B cell (primary cell): ENCODE results near the gene ASTN2. TPM values are rescaled to one million over a fixed set of nuclear protein-coding genes. Genes with fewer than 3 reads are reported as not detected.

ENCODE experiments used
- ATAC-seq: fragments of 200-7000 bp; cut with Tn5 transposase; one replicate; pipeline ENCODE4 v1.10.0; 2021; ENCODE audit warnings: low read depth, mild to moderate bottlenecking, moderate number of reproducible peaks, moderate library complexity
- CTCF ChIA-PET: fragments of 350-600 bp; sonication (Branson Sonifier 250); formaldehyde crosslinking; loops from one replicate; lab custom pipeline; 2021; ENCODE audit warnings: antibody characterized with exemption, inconsistent platforms; lab: Charles Lee
- POLR2A ChIA-PET: fragments of 350-600 bp; sonication (Branson Sonifier 250); formaldehyde crosslinking; loops from one replicate; lab custom pipeline; 2021; ENCODE audit warnings: antibody characterized with exemption; lab: Charles Lee
- DNase-seq: peaks from one replicate; pipeline ENCODE4 v3.0.0; 2013
- H2AFZ ChIP-seq: 2 replicates; pipeline ENCODE4 v1.6.1; 2012; ENCODE audit warnings: mild to moderate bottlenecking, low read depth, low read length; ENCODE audit not compliant: insufficient read depth, poor library complexity, severe bottlenecking
- H3K27ac ChIP-seq, 2 donors: 1 replicate in 1 of 2; 2 replicates in 1 of 2; pipeline ENCODE4 v1.5.1; 2012 to 2013; ENCODE audit warnings: low read length in 2 of 2, mild to moderate bottlenecking in 2 of 2, moderate library complexity in 1 of 2
- H3K27me3 ChIP-seq, 4 experiments: fragments of 200-600 bp in 1 of 4; sonication (generic) in 1 of 4; replicated peaks in 1 of 4; 1 replicate in 2 of 4; 2 replicates in 2 of 4; pipeline versions ENCODE4 v1.6.1 to v1.7.0; 2013 to 2016; ENCODE audit warnings: low read length in 3 of 4, mild to moderate bottlenecking in 2 of 4, mixed read lengths in 1 of 4, moderate library complexity in 1 of 4; ENCODE audit not compliant: insufficient read depth in 4 of 4, control insufficient read depth in 3 of 4; ENCODE audit errors: control extremely low read depth in 1 of 4
- H3K36me3 ChIP-seq, 2 experiments: replicated peaks in 1 of 2; 1 replicate in 1 of 2; 2 replicates in 1 of 2; pipeline versions ENCODE4 v1.6.1 to v1.7.1; 2013; ENCODE audit warnings: low read length in 1 of 2; ENCODE audit not compliant: insufficient read depth in 2 of 2, control insufficient read depth in 1 of 2; ENCODE audit errors: control extremely low read depth in 1 of 2, extremely low read depth in 1 of 2
- H3K4me1 ChIP-seq, 2 donors: fragments of 200-600 bp in 1 of 2; sonication (generic) in 1 of 2; 1 replicate in 1 of 2; 2 replicates in 1 of 2; pipeline versions ENCODE4 v1.5.1 to v1.6.1; 2013 to 2017; ENCODE audit warnings: low read length in 2 of 2; ENCODE audit not compliant: control insufficient read depth in 2 of 2, insufficient read depth in 2 of 2
- H3K4me2 ChIP-seq: replicated peaks from 2 replicates; pipeline ENCODE3; 2012; ENCODE audit warnings: mild to moderate bottlenecking, low read depth, low read length; ENCODE audit not compliant: poor library complexity, severe bottlenecking
- H3K4me3 ChIP-seq, 5 experiments: fragments of 200-600 bp in 1 of 5; sonication (generic) in 1 of 5; 1 replicate in 3 of 5; 2 replicates in 2 of 5; pipeline versions ENCODE4 v1.5.1 to v1.7.0; 2011 to 2016; ENCODE audit warnings: low read length in 4 of 5, mild to moderate bottlenecking in 4 of 5, low read depth in 2 of 5, control low read depth in 1 of 5, moderate library complexity in 1 of 5; ENCODE audit not compliant: insufficient read depth in 1 of 5; ENCODE audit errors: control extremely low read depth in 1 of 5, extremely low read depth in 1 of 5
- H3K79me2 ChIP-seq: fragments of 200-600 bp; sonication (generic); one replicate; pipeline ENCODE4 v1.6.0; 2016; ENCODE audit warnings: low read length; ENCODE audit not compliant: control insufficient read depth, insufficient read depth
- H3K9ac ChIP-seq: fragments of 200-600 bp; sonication (generic); 2 replicates; pipeline ENCODE4 v1.6.1; 2017; ENCODE audit warnings: mild to moderate bottlenecking, low read length, moderate library complexity
- H3K9me3 ChIP-seq, 3 donors: one replicate each; pipeline versions ENCODE4 v1.6.1 to v1.7.1; 2013; ENCODE audit warnings: low read length in 2 of 3; ENCODE audit not compliant: control insufficient read depth in 2 of 3, insufficient read depth in 1 of 3; ENCODE audit errors: control extremely low read depth in 1 of 3
- H4K20me1 ChIP-seq: 2 replicates; pipeline ENCODE4 v1.6.0; 2012; ENCODE audit warnings: mild to moderate bottlenecking, low read length; ENCODE audit not compliant: insufficient read depth, control insufficient read depth, poor library complexity, severe bottlenecking
- H3K27ac Mint-ChIP-seq: one replicate; pipeline ENCODE4 v1.8.0; 2021; ENCODE audit warnings: mixed read lengths
- H3K27me3 Mint-ChIP-seq: one replicate; pipeline ENCODE4 v1.8.0; 2021; ENCODE audit warnings: mixed read lengths
- H3K4me1 Mint-ChIP-seq: one replicate; pipeline ENCODE4 v1.8.0; 2021; ENCODE audit warnings: mixed read lengths
- H3K4me3 Mint-ChIP-seq: one replicate; pipeline ENCODE4 v1.8.0; 2021; ENCODE audit warnings: mixed read lengths
- H3K9me3 Mint-ChIP-seq: one replicate; pipeline ENCODE4 v1.8.0; 2022; ENCODE audit warnings: mixed read lengths; ENCODE audit not compliant: insufficient read depth
- CTCF ChIP-seq: fragments of 200-600 bp; IDR thresholded peaks from one replicate; pipeline ENCODE4 v1.8.0; 2022; ENCODE audit warnings: antibody characterized with exemption, mild to moderate bottlenecking
- EZH2 ChIP-seq: IDR thresholded peaks from 2 replicates; pipeline ENCODE4 v1.6.1; 2012; ENCODE audit warnings: borderline replicate concordance, low read depth, mild to moderate bottlenecking, moderate library complexity, low read length; ENCODE audit not compliant: insufficient read depth, poor library complexity, severe bottlenecking
- WGBS: methylation state at CpG from one replicate; pipeline ENCODE4 v1.1.5; 2013; ENCODE audit warnings: missing lambda C conversion rate; ENCODE audit not compliant: insufficient coverage; 5-methylcytosine and 5-hydroxymethylcytosine counted together
- intact Hi-C: fragments of 100-400 bp; cut with micrococcal nuclease; formaldehyde crosslinking; loops from one replicate; pipeline ENCODE4 v1.10.0; 2022
- polyA plus RNA-seq: library from polyadenylated mRNA; depleted of rRNA; stranded (reverse); fragments of >200 nt; gene quantifications from 2 replicates; pipeline ENCODE4 v1.2.3, GENCODE V29; 2012
- total RNA-seq, 2 donors: library from RNA; stranded (reverse); fragments of 120-200 nt in 1 of 2; gene quantifications; 1 replicate in 1 of 2; 2 replicates in 1 of 2; pipeline versions ENCODE4 v1.2.3 to v1.2.4, GENCODE V29; 2013 to 2022

The ASTN2 gene
- total and polyA plus RNA-seq, 2 donors (not counting 1 experiment from before 2014, with no cell fraction given), result 1.2 to 3.6 TPM

DNA sequence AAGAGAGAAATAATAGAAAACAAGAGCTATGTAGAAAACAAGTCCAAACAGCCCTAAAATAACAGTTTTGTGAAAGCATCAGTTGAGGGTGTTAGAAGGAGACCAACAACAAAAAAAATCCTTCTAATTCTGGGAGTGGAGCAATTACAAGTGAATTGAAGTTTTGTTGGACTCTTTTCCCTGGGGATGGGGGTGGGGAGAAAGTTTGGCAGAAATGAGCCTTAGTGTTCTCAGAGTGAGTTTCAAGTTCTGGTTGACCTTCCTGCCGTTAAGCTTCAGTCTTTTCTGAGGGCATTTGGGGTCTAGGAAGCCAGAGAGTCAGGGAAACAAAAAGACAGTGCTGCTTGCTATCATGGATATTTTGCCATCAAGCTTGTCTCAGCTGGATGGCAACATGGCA, 834.0 kb downstream of the ASTN2 start:
- TF ChIP-seq CTCF (no peak), EZH2 (no peak)
- intact Hi-C loops, result no loop called here
- Histone ChIP-seq H3K36me3 (no peaks in the 10 kb centered on the region), H3K4me3 (no peak overlapping the region), H3K4me1 (no peaks in the 10 kb centered on the region), H3K4me2 (no peak overlapping the region), H3K79me2 (no peaks in the 10 kb centered on the region), H2AFZ (no peak overlapping the region), H3K27ac (no peak overlapping the region), H4K20me1 (no peaks in the 10 kb centered on the region), H3K27me3 (no peaks in the 10 kb centered on the region), H3K9ac (no peak overlapping the region), H3K9me3 (no peaks in the 10 kb centered on the region)
- no peak for ATAC-seq
- POLR2A ChIA-PET, result no interaction called here
- Mint-ChIP-seq H3K4me3 (no peak overlapping the region), H3K27me3 (peaks cover 4% of the 10 kb centered on the region), H3K27ac (no peak overlapping the region), H3K4me1 (no peaks in the 10 kb centered on the region), H3K9me3 (no peaks in the 10 kb centered on the region)
- no peak for DNase-seq
- CTCF ChIA-PET, result no interaction called here
- WGBS, result 50% methylated on average over 1 of the region's 1 CpG

- Histone ChIP-seq H2AFZ (no peak overlapping the region), H3K4me1 (no peaks in the 10 kb centered on the region), H3K9ac (no peak overlapping the region), H3K27me3 (no peaks in the 10 kb centered on the region), H3K9me3 (no peaks in the 10 kb centered on the region), H4K20me1 (no peaks in the 10 kb centered on the region), H3K36me3 (no peaks in the 10 kb centered on the region), H3K79me2 (no peaks in the 10 kb centered on the region), H3K4me2 (no peak overlapping the region), H3K4me3 (no peak overlapping the region), H3K27ac (no peak overlapping the region)
- CTCF ChIA-PET, result no interaction called here
- H3K27me3 Mint-ChIP-seq, result peaks cover 4% of the 10 kb centered on the region
- H3K4me3 Mint-ChIP-seq, result no peak overlapping the region
- WGBS, result 43% methylated on average over 1 of the region's 4 CpGs
- TF ChIP-seq CTCF, result no peak
- no peak for TF ChIP-seq EZH2
- POLR2A ChIA-PET, result no interaction called here
- H3K9me3 Mint-ChIP-seq, result no peaks in the 10 kb centered on the region
- ATAC-seq (no peak), DNase-seq (no peak)
- intact Hi-C loops, result no loop called here
- H3K4me1 Mint-ChIP-seq, result no peaks in the 10 kb centered on the region
- no peak overlapping the region for H3K27ac Mint-ChIP-seq
These were observed 838.5 kb downstream of the ASTN2 start for GRCh38 chr9:116576386-116576785.
